Measurements from ENCODE around the gene KRT72.

Gene KRT72

DNA sequence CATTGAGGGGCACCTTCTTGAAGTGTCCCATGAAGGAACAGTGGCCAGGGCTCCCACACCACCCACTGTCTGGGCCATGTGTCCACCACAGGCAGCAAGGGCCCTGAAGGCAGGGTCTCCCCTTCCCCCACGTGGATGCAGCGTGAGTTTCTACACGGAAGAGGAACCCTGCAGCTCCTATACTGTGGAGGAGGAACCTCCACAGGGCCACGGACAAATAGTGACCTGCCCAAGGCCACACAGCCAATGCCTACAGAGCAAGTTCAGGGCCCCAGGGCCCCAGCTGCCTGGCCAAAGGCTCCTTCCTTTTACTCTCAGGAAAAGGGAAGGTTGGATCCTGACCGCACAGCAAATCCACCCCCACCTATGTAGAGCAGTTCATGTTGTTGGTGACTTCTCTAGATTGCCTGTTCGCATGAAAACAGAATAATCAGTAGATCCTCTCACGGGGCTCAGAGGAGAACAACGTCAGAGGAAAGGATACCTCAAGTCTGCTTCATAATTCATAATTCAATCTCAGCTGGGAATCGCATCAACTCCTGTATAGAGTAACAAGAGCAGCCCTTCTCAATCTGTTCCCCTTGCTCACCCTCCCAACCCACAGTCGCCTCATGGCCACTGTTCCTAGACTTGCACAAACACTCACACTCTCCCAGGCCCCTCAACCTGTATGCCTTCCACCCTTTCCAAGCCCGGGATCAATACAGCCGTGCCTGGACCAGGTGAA, 28.2 kb upstream of the KRT72 start:
- DNase-seq, result no peak

DNA sequence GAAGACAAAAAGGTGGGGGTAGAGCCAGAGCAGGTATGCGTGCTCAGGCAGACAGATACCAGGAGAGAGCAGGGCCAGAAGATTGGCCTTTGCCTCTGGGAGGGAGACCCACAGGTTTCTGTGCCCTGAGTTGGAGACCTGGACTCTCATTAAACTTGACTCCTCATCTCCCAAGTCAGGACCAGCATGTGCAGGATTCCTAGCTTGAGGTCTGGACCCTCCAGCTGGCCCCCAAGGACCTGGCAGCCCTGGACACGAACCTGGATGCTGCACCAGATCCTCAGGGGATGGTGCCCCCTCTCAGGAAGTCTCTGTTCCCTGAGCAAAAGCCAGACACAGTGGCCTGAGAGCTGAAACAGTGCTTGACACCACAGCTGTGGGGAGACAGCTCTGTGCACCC, 27.6 kb upstream of the KRT72 start:
- no peak for DNase-seq

DNA sequence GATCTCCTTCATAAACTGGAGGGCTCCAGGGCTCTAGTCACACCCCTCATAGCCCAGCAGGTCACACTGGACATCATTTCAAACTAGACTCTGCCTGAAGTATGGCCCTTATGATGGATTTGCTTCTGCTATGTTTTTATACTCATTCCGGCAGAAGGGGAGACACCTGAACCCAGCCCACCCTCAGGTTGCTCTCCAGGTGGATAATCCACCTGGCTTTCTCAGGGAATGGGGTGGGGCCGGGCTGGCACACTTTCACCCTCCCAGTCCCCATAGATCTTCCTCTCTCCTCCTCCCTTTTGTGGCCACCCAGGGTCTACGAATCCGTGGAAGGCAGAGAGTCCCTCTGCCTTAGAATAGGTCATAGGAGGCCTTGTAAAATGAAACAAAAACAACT, 26.8 kb upstream of the KRT72 start:
- no peak for DNase-seq

DNA sequence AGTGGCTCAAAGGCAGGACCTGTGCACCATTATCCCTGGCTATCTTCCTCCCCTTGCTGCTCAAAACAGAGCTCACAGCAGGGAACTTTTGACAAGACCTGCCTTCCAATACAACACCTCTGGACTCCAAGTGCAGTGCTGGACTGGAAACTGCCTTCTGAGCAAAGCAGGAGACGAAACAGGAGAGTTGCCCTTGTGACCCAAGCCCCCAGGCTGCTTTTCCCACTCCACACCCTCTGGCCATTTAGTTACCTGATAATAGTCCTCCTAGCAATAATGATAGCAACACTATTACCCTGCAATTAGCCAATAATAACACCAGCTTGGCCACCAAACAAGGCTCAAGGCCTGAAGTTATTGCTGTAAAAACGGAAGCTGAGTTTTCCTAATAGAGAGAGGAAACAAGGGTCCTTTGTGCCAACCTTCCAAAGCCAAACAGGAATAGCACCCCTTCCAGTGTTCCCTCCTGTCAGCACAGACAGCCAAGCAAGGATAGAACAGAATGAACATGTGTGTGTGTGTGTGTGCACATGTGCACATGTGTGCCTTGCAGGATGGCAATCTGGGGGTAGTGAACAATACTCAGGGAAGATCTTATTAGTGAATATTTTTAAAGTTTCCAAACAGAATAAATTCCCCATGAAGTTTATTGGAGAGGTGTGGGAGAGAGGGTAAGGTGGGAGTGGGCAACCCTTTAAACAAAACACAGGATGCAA, 26.3 kb upstream of the KRT72 start:
- no peak for DNase-seq

DNA sequence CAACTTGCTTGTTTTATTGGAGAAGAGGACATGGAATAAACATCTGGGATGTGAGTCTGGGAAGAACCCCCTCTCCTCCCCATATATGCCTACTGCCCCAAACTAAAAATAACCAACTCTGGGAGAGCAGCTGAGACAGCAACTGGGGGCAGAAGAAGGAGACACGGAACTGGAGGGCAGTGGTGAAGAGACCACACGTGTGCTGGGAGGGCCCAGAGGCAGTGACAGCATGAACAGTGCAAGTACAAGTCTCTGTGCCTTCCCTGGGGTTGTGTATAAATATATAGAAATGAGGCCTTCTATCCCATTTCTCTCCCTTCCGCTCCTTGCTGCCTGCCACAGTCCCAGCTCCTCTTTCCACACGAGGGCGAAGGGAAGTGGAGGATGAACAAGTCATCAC, 21.1 kb upstream of the KRT72 start:
- DNase-seq, result no peak

DNA sequence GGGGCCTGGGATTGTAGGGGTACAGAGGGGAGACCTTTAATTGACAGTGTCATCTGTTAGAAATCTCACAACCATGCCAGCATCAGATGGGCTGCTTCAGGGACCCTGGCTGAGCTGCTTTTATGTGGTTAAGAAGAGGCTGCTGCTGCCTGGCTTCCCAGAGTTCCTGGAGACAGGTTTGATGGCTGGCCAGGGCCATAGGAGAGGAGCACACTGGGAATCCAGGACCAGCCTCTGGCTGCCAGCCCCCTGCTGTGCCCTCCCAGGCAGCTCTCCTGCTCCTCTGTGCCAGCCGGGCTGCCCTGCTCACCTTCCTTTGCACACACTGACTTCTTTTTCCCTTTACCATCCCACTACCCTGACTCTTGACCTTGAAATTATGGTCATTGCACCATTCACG, 17.6 kb upstream of the KRT72 start:
- DNase-seq, result no peak

DNA sequence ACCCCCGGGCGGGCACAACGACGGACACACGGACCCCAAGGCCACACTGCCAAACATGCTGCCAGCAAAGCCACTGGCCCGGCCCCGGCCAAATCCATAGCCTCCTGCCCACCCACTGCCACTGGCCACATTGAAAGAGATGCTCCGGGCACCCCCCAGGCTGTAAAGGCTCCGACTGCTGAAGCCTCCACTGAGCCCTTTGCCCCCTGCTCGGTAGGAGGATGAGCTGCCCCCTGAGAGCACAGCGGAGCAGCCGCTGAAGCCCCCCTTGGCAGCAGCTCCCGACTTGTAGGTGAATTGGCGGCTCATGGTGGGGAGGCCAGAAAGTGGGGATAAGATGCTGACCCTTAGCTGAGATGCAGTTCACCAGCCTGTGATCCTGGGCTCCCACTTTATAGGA, 17.0 kb upstream of the KRT72 start, which contains the start of gene KRT73:
TSS of gene KRT73 (minus strand) at position 344 of the 400 bp plus-strand sequence. CDS start at position 309, 35 bp downstream.
- DNase-seq, result no peak

DNA sequence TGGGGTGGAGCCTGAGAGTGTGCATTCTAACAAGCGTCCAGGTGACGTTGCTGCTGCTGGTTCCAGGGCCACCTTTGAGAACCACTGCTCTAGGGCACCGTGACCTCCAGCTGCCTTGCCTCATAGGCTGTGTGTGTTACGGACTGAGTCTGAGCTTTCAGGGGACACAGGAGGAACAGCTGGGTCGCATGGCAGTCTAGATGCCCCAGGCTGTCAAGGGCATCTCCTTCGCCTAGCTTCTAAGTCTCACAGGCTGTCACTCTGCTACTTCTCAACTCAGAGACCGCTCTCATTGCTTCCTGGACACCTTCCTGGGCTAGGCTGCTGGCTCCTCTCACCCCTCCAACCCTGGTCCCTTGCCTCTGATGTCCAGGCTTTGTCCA, 16.1 kb upstream of the KRT72 start:
- no peak for DNase-seq

DNA sequence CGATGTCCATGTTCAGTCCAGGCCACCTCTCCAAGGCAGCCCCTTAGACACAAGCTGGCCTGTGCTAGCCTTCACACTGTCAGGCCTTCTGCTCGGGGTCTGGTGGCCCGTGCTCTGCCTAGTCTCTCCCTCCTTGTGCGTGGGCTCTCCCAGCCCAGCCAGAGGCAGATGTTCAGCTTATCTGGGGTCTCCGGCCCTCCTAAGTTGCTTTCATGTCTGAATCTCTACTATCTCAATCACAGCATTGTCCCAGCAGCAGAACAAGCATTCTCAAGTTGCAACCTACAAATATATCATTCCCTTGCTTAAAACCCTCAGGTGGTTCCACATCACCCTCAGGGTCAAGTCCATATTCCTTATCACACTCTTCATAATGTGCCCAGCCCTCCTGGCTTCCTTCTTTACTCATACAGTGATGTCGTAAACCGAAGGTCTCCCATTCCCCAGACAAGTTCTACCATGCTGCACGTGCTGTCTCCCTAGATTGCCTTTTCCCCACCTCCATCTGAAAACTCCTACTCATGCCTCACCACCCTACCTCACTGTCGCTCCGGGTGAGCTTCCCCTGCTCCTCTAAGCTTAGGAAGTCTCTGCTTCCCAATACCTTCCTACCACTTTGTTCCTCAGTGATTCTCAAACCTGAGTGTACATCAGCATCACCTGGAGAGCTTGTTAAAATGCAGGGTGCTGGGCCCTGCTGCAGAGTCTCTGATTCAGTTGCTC, 15.6 kb upstream of the KRT72 start:
- DNase-seq, result no peak

DNA sequence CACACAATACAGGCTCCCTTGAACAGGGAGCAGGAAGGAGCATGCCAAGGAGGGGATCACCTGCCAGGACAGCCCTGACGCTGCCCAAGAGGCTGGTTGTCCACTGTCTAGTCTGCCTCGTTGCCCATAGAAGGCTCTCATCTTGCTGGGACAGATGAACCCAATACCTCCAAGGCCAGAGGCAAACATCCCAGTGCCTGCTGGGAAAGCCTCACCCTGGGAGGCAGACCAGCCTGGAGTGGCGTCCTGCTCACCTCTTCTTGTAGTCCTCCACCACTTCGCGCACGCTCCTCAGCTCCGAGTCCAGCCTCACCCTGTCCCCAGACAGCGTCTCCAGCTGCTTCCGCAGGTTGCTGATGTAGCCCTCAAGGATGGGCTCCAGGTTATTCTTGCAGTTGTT, 14.6 kb upstream of the KRT72 start:
- DNase-seq, result no peak

DNA sequence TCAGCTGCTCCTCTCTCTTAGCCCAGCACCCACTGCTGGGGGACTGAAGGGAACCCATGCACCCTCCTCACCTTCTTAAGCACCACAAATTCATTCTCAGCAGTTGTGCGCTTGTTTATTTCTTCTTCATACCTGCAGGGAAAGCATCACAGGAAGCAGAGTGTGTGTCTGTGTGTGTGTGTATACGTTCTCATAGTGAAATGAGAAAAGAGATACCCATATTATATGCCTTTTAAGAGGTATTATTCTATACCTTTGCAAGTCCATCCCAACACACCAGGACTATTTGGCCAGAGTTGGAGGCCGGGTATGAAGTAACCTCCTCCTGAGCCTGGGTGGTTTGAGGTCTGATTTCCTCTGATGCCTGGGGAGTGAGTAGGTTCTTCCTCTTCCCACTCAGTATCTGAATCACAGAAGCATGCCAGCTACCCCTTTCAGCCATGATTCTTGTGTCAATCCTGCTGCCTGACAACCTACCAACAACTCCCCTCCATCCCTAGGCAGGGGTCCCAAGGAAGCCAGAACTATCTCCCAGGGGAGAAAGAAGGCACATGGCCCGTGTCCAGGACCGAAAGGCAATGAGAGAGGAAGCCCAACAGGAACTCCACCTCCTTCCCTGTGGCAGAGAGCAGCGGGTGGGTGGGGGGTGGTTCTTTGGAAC, 14.1 kb upstream of the KRT72 start:
- DNase-seq, result no peak

DNA sequence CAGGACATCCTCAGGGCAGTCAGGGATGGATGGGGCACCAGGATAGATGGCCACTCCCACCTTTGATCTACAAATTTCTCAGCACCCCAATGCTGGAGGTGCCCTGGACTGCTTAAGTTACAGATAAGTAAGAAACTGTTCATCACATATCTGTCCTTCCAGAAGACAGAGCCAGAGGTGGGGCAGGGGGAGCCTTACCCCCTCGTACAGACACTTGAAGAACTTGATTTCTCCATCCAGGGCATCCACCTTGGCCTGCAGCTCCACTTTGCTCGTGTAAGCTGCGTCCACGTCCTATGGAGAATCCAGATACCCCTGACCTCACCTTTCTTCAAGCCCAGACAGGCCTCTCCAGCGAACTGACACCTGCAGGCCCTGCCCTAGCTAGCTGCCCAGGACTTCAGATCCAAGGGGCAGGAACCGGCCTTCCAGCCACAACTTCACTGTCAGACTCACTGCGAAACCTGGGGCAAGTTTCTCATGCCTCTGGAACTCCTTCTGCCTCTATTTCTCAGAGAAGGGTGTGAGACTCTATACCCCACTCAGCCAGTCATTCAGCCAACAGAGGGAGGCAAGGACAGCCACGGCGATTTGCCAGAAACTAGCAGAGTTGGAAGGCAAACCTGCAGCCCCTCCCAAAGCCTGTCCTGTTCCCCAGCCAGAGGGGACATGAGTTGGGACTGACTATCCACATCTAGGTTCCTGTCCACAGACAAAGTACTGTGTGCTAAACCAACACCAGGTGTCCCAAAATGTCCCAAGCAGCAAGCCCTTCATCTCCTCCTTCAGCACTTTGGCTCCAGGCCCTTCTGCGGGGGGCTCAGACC, 13.3 kb upstream of the KRT72 start:
- DNase-seq, result no peak

DNA sequence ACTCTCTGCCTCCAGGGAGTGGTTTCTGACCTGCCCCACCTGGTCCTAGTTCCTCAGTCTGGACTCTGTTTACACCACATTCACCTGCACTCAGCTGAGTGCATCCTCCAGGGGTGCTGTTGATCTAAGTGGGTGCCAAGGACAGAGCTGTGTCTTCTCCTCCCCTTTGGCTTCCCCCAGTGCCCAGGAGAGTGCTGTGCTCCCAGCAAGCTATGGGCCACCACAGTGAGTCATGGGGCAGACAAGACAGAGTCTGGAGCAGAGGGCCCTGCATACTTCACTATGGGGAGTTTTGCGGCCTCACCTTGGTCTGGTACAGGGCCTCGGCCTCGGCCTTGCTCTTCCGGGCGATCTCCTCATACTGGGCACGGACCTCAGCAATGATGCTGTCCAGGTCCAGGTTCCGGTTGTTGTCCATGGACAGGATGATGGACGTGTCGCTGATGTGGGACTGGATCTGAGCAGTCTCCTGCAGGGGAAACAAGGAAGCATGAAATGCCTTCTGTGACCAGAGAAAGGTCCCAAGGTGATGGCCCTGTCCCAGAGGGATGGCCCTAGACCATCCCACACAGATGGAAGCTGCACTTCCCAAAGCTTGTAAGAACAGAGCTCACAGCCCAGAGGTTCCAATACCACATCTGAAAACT, 12.2 kb upstream of the KRT72 start:
- no peak for DNase-seq

DNA sequence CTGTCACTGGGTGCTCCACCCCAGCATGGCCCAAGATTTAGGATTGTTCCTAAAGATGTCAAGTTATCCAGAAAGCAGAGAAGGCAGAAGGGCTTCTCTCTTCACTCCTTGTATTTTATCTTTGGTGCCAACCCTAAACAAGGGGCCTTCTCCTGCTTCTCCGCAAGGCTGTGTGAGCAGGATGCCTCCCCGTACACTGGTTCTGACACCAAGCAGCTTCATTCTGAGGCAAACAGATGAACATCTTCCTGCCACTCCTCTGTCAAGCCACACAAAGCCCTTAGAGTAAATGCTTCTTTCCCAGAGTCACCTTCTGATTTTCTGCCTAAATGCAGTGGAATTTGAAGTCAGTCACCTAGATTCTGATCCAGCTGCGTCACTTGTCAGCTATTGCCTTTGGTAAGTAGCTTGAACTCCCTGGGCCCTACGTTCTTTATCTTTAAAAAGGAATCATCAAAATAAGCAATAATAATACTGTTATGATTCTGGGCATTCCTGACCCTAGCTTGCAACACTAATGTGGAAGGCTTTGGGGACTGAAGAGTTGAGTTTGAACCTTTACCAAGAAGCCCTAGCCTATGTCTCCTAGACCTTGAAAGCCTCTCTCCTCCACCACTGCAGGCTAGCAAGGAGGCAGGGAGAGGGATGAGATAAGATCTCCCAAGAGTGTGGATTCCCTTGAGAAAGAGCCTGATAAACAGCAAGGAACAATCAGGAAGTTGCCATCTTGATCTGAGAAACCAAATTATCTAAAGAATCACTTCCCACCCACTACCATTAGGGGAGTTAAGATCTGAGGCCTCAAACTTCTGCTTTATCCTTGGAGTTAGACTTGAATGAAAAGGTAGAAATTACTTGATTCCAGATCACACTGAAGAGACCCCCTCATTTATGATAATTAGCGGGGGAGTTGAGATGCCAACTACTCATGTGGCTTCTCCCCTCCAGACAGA, 11.4 kb upstream of the KRT72 start:
- DNase-seq, result no peak

DNA sequence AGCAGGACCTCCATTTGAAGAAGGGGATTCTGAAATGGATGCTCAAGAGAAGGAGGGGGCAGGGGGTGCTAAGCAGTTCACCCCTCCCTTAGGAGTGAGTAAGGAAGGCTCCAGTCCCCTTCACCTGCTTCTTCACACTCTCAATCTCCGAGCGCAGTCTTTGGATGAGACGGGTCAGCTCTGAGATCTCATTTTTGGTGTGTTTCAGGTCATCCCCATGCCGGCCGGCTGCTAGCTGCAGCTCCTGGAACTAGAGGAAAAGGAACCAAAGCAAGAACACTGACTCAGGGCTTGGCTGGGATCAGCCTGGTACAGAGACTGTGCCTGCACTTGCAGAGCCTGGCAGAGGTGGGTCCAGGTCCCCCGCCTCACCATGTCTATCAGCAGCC, 9.8 kb upstream of the KRT72 start:
- DNase-seq, result no peak

DNA sequence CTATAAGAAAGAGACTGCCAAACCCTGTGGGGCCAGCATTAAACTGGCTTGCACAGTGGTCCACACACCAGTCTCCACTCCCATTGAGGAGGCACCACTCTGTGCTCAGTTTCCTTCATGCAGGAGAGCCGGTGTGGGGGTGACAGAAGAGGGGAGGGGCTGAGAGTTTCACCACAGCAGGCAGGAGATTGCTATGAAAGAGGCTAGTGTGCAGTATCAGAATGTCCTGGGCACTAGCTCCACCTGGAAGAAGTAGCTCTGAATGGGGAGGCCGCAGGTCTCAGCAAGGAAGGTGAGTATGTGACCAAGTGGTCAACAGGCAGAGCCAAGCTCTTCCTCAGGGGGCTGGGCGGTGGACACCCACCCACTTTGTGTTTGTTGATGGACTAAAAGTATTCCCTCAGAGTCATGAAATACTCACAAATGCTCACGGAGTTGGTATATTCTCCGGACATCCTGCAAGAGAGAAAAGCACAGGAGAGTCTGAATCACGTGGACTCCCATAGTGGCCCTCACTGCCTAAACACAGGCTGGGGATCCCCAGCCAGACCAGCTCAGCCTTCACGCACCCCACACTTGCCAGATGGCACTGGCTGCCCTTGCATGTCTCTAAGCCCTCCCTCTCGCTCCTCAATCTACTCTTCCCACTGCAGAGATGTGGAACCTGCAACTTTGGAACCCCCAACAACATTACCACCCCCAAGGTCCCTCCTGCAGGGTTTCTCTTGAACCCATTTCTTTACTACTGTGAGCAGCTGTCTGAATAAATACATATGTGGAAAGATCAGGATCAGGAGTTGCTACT, 7.8 kb upstream of the KRT72 start:
- DNase-seq, result no peak

DNA sequence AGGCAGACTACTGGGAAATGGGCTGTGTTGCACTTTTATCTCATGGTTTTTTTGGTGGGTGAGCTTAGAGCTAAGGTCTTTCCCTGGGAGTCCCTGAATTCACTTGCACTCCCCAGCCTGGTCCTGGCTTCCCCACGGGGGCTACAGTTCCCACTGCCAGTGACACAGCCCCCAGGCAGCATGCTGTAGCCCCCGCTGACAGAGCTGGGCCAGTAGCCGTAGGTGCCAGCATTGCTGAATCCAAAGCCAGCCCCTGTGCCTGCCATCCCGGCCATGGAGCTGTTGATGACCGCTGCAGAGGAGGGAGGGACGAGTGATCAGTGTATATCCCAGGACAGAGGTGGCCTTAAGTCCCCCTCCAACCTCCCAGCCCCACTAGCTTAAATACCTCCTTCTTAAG, 6.9 kb upstream of the KRT72 start:
- no peak for DNase-seq

DNA sequence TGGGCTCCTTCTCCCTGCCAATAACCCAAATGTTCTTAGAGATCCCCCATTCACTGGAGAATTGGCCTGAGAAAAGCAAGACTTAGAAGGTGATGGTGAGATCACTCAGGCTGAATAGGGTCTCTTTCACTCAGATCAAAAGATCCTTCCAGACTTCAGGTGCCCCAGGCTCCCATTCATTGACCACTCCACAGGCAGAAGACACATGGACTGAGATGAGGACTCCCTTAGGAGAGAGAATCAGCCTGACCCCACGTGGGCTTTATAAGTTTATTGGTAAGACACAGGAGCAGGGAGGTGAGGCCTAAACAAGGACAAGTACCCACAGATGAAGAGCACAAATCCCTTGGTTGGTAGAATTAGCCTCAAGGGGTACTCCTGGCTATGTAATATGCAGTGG, 6.1 kb upstream of the KRT72 start:
- no peak for DNase-seq

DNA sequence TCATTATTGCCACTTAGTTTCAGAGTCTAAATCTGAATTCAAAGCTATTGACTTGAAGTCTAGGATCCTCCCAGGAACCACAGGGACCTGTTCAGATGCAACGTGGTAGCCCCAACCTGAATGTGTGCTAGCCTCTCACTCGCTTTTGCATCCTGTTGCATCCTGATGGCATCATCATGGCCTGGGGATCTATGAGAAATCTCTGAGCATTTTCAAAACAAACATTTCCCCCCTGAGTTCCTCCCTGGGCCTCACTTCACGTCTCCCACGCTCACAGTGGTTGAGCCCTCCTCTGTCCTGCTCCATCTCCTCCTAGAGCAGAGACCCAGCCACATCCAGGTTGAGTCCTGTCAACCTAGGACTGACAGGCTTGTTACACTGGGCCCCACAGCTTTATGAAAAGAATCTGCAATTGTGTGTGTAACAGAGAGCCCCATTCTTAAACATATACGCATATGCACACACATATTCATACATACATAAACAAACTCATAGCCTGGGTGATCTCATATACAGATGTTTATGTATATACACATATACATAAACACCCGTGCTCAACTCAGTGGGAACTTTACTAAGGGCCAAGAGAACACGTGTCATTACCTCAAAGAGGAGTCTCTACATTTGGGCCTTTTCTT, 5.4 kb upstream of the KRT72 start:
- DNase-seq, result no peak

DNA sequence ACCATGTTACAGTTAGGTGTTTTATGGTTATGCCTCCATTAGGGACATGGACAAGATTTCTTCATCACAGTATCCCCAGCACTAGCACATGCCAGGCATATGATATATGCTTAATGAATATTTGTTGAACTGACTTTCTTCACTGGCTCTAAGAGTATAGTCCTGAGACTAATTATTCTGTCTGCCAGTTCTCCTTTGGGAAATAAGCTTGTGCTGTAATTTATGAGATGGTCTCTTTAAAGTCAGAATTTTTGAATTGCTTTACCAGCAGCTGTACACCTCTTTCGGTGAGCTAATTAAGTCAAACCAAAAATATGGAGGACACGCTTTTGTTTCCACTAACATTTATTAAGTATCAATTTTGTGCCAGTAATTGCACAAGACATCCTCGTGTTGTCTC, 4.8 kb upstream of the KRT72 start:
- DNase-seq, result no peak

Data from NCI-H2227 treated with DMSO at 0.1 percent for 48 hours (cell line).